ENCODE results near the gene CD79B.
"Not testable (repeated sequence)": the region's sequence is repeated elsewhere in the genome, so short reads cannot be mapped to it uniquely, and the experiment has no call there.

Gene CD79B

DNA sequence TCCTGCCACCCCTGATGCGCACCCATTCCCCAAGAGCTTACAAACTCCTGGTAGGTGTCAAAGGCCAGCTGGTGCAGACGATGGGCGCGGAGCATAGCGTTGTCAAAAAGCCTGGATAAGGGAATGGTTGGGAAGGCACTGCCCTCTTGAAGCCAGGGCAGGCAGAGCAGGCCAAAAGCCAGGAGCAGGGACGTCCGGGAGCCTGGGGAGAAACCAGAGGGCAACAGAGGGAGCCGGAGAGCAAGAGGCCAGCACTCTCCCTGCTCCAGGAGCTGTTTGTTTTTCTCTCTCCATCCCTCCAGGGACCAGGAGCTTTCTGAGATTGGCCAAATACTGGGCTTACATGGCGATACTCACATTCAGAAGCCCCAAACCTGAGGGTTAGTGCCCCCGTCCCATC lies 13.8 kb downstream of the CD79B start:
- no peaks in the 10 kb centered on the region for H3K9me3 Mint-ChIP-seq

DNA sequence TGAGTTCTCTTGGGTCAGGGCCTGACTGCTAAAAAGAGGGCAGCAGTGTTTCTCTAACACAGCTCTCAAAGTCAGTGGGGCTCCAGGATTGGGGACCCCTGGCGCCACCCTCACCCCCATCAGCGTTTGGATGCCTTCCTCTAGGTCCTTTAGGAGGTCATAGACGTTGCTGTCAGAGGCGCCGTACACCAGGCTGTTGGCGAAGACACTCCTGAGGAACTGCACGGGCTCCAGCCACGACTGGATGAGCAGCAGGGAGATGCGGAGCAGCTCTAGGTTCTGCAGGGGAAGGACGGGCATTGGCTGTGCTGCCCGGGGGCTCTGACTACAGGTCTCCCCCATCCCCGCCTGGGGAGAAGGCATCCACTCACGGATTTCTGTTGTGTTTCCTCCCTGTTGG lies 14.5 kb downstream of the CD79B start:
- no peak for DNase-seq (ENCODE audit: low spot score)
- Mint-ChIP-seq H3K9me3 (no peaks in the 10 kb centered on the region), H3K27ac (no peak overlapping the region), H3K27me3 (ENCODE audit: low read depth) (peaks cover 2% of the 10 kb centered on the region), H3K36me3 (ENCODE audit: low read depth) (no peaks in the 10 kb centered on the region), H3K4me1 (ENCODE audit: low read depth) (peaks cover 5% of the 10 kb centered on the region), H3K4me3 (no peak overlapping the region)

More for the DNA sequence above, 13.8 kb downstream of the CD79B start:
- Mint-ChIP-seq H3K36me3 (ENCODE audit: low read depth) (no peaks in the 10 kb centered on the region), H3K27me3 (ENCODE audit: low read depth) (peaks cover 2% of the 10 kb centered on the region), H3K4me3 (no peak overlapping the region), H3K4me1 (ENCODE audit: low read depth) (peaks cover 5% of the 10 kb centered on the region), H3K27ac (no peak overlapping the region)
- no peak for DNase-seq (ENCODE audit: low spot score)

DNA sequence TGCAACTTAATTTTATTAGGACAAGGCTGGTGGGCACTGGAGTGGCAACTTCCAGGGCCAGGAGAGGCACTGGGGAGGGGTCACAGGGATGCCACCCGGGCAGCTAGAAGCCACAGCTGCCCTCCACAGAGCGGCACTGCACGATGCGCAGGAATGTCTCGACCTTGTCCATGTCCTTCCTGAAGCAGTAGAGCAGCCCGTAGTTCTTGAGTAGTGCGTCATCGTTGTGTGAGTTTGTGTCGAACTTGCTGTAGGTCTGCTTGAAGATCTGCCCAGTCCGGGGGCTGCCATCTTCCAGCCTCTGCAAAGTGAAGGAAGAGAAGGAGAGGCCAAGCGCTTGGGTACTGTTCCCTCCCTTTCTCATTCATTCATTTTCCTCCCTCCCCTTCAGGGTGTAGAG lies 14.9 kb downstream of the CD79B start:
- DNase-seq (ENCODE audit: low spot score); H3K4me1 Mint-ChIP-seq (ENCODE audit: low read depth); H3K27me3 Mint-ChIP-seq (ENCODE audit: low read depth); H3K9me3 Mint-ChIP-seq; H3K4me3 Mint-ChIP-seq; H3K36me3 Mint-ChIP-seq (ENCODE audit: low read depth); H3K27ac Mint-ChIP-seq: not testable (repeated sequence)

DNA sequence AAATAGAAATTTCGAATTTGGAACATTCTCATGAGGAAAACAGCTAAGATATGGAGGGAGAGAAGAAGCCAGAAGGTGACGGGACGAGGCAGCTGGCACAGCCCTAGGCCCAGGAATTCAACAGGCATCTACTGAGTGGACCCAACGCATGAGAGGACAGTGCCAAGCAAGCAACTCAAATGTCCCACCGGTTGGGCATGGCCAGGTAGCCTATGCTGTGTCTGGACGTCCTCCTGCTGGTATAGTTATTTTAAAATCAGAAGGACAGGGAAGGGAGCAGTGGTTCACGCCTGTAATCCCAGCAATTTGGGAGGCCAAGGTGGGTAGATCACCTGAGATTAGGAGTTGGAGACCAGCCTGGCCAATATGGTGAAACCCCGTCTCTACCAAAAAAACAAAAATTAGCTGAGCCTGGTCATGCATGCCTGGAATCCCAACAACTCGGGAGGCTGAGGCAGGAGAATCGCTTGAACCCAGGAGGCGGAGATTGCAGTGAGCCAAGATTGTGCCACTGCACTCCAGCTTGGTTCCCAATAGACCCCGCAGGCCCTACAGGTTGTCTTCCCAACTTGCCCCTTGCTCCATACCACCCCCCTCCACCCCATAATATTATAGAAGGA lies 15.5 kb downstream of the CD79B start:
- no peaks in the 10 kb centered on the region for H3K9me3 Mint-ChIP-seq
- no peak overlapping the region for H3K4me3 Mint-ChIP-seq
- no peaks in the 10 kb centered on the region for H3K36me3 Mint-ChIP-seq (ENCODE audit: low read depth)
- peaks cover 2% of the 10 kb centered on the region for H3K27me3 Mint-ChIP-seq (ENCODE audit: low read depth)
- DNase-seq (ENCODE audit: low spot score), result no peak
- no peak overlapping the region for H3K27ac Mint-ChIP-seq
- peaks cover 9% of the 10 kb centered on the region for H3K4me1 Mint-ChIP-seq (ENCODE audit: low read depth)

DNA sequence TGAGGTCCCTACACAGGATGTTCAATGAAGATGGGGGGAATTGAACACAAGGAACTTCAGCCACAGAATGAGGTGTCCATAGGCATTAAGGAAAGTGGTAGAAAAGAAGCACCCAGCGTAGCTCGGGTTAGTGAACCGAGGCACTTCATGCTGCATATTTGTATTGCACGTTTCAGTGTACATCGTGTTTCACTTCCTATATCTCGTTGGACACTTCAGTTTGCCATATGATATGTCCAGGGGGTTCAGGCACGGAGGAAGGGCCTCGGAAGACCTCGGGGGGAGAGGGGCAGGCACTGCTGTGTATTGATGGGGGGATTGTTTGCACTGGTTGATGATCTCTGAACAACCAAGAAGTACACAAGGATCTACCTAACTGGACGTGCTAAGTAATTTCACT lies 16.4 kb downstream of the CD79B start:
- not testable (repeated sequence) for H3K27me3 Mint-ChIP-seq (ENCODE audit: low read depth); DNase-seq (ENCODE audit: low spot score); H3K4me3 Mint-ChIP-seq; H3K36me3 Mint-ChIP-seq (ENCODE audit: low read depth); H3K9me3 Mint-ChIP-seq; H3K27ac Mint-ChIP-seq; H3K4me1 Mint-ChIP-seq (ENCODE audit: low read depth)

DNA sequence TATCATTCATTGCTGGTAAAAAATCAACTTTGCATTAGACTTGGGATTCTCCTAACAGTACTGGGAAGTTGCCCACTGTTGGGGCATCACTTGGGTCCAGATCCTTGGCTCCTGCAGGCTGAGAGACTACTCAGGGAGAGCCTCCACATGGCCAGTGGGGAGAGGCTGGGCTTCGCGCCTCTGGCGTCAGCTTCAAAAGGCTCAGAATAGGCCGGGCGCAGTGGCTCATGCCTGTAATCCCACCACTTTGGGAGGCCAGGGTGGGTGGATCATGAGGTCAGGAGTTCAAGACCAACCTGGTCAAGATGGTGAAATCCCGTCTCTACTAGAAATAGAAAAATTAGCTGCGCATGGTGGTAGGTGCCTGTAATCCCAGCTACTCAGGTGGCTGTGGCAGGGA lies 17.7 kb downstream of the CD79B start:
- DNase-seq (ENCODE audit: low spot score), result no peak
- Mint-ChIP-seq H3K4me3 (no peak overlapping the region), H3K27me3 (ENCODE audit: low read depth) (peaks cover 2% of the 10 kb centered on the region), H3K36me3 (ENCODE audit: low read depth) (no peaks in the 10 kb centered on the region), H3K27ac (no peak overlapping the region), H3K4me1 (ENCODE audit: low read depth) (peaks cover 8% of the 10 kb centered on the region), H3K9me3 (no peaks in the 10 kb centered on the region)

DNA sequence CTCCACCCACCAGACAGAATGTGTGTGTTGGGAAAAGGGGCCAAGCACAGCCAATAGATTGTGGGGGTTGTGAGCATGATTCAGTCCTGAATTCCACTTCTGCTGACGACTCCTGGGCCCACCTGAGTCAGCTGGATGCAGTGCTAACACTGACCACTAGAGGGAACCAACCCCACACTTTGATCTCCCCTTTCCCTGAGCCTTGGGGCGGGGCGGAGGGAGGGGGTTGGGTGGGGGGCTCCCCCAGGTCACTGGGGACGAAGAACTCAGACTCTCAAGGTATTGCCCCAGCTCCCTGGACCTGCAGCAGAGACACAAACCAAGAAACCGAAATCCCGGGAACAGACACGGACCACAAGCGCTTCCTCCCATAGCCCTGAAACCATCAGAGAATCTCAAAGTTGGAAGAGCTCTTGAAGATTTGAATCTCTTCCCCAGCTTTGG lies 20.5 kb downstream of the CD79B start:
- peak; percentile 37 for DNase-seq (ENCODE audit: low spot score)
- Mint-ChIP-seq H3K27me3 (ENCODE audit: low read depth) (peaks cover 8% of the 10 kb centered on the region), H3K9me3 (no peaks in the 10 kb centered on the region), H3K4me3 (no peak overlapping the region), H3K36me3 (ENCODE audit: low read depth) (no peaks in the 10 kb centered on the region), H3K4me1 (ENCODE audit: low read depth) (peaks cover 4% of the 10 kb centered on the region), H3K27ac (no peak overlapping the region)

DNA sequence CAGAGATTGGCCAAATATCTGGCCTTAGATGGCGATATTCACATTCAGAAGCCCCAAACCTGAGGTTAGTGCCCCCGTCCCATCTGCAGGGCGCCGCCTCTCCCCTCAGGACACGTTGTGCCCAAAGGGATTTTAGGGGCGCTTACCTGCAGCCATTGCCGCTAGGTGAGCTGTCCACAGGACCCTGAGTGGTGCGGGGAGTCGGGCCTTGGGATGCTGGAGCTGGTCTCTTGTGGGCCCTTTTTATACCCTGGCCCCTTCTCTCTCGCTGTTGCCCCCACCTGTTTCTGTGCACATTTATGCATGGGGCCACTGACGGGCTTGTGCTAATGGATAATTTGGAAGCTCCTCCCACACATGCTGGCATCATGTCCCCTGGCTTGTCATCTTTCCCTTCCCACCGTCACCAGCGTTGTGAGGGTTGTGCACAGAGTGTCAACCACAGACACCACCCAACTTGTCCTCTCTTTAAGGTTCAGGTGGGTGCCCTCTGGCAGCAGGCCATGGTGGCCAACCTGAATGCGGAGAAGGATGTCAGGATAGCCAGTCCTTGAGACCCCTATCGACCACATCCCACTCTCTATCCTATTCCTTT lies 21.0 kb downstream of the CD79B start, which contains the start of gene CSHL1:
CSHL1 (minus strand) TSS at position 218 of the 595 bp plus-strand sequence; CDS start at position 156, 62 bp downstream.
- Mint-ChIP-seq H3K4me3 (no peak within 1 kb of the TSS), H3K4me1 (ENCODE audit: low read depth) (peaks cover 4% of the 10 kb centered on the region), H3K27me3 (ENCODE audit: low read depth) (peaks cover 8% of the 10 kb centered on the region), H3K9me3 (no peaks in the 10 kb centered on the region), H3K36me3 (ENCODE audit: low read depth) (no peaks in the 10 kb centered on the region), H3K27ac (no peak within 1 kb of the TSS)
- DNase-seq (ENCODE audit: low spot score), result no peak

DNA sequence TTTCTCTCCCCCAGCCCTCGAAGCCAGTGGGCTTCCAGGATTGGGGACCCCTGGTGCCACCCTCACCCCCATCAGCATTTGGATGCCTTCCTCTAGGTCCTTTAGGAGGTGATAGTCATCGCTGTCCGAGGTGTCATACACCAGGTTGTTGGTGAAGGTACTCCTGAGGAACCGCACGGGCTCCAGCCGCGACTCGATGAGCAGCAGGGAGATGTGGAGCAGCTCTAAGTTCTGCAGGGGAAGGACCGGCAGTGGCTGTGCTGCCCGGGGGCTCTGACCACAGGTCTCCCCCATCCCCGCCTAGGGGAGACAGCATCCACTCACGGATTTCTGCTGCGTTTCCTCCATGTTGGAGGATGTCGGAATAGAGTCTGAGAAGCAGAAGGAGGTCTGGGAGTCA lies 22.0 kb downstream of the CD79B start:
- Mint-ChIP-seq H3K27ac (no peak overlapping the region), H3K4me3 (no peak overlapping the region), H3K4me1 (ENCODE audit: low read depth) (peaks cover 4% of the 10 kb centered on the region), H3K9me3 (no peaks in the 10 kb centered on the region), H3K36me3 (ENCODE audit: low read depth) (no peaks in the 10 kb centered on the region), H3K27me3 (ENCODE audit: low read depth) (peaks cover 6% of the 10 kb centered on the region)
- DNase-seq (ENCODE audit: low spot score), result no peak

DNA sequence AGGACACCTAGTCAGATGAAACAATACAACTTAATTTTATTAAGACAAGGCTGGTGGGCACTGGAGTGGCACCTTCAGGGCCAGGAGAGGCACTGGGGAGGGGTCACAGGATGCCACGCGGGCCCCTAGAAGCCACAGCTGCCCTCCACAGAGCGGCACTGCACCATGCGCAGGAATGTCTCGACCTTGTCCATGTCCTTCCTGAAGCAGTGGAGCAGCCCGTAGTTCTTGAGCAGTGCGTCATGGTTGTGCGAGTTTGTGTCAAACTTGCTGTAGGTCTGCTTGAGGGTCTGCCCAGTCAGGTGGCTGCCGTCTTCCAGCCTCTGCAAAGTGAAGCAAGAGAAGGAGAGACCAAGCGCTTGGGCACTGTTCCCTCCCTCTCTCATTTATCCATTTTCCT lies 22.5 kb downstream of the CD79B start:
- H3K4me1 Mint-ChIP-seq (ENCODE audit: low read depth); H3K4me3 Mint-ChIP-seq; H3K27ac Mint-ChIP-seq; H3K27me3 Mint-ChIP-seq (ENCODE audit: low read depth); DNase-seq (ENCODE audit: low spot score); H3K36me3 Mint-ChIP-seq (ENCODE audit: low read depth); H3K9me3 Mint-ChIP-seq: not testable (repeated sequence)

DNA sequence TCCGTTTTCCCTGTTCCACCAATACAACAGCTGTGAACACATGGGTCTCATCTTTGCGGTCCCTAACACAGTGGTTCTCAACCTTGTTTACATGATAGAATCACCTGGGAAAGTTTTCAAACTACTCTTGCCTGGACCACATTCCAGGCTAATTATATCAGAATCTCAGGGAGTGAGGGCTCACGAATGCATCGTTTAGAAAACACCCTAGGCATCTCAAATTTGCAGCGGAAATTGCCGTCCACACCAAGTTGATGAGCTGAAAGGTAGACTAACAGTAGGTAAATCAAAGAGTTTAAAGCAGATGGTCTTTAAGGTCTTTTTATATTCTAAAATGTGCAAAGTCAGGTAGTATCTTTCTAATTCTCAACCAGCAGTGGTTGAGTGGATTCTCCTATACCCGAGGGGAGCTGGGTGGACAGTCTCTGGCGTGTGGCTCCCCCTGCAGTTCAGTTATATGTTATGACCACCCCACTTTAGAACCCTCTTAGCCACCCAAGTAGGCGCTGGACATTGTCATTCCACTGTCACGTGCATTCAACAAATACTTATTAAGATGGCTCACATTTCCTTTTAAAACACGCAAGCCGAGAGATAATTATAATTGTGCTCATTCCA lies 24.9 kb downstream of the CD79B start:
- not testable (repeated sequence) for H3K4me3 Mint-ChIP-seq; H3K27me3 Mint-ChIP-seq (ENCODE audit: low read depth); H3K36me3 Mint-ChIP-seq (ENCODE audit: low read depth); H3K4me1 Mint-ChIP-seq (ENCODE audit: low read depth); H3K27ac Mint-ChIP-seq; DNase-seq (ENCODE audit: low spot score); H3K9me3 Mint-ChIP-seq

DNA sequence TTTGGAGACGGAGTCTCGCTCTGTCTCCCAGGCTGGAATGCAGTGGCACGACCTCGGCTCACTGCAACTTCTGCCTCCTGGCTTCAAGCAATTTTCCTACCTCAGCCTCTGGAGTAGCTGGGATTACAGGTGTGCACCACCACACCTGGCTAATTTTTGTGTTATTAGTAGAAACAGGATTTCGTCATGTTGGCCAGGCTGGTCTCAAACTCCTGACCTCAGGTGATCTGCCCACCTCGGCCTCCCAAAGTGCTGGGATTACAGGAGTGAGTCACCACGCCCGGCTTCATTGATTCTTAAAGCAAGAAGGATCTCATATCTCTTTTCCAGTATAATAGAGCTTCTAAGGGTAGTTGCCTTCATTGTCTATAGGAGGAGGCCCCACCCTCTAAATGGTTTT lies 27.3 kb downstream of the CD79B start:
- H3K36me3 Mint-ChIP-seq (ENCODE audit: low read depth); H3K27ac Mint-ChIP-seq; H3K4me3 Mint-ChIP-seq; H3K9me3 Mint-ChIP-seq; DNase-seq (ENCODE audit: low spot score); H3K4me1 Mint-ChIP-seq (ENCODE audit: low read depth): not testable (repeated sequence)
- H3K27me3 Mint-ChIP-seq (ENCODE audit: low read depth), result peaks cover 12% of the 10 kb centered on the region

DNA sequence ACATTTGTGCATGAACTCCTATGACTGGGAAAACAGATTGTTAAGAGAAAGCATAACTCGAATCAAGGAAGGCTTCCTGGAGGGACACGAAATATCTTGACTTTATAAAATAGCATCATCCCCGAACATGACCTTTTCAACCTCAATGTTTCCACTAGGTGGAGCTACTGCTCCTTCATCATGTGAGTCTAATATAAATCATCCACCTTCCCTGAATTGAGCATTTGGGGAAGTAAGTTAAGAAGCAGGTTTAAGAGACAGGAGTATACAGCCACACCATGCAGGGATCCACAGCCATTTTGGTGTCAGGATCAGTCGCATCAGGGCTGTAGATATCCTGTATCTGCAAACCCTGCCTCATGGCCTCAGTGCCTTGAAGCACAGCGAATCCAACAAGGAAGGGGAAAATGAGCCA lies 28.3 kb downstream of the CD79B start:
- H3K27ac Mint-ChIP-seq; H3K4me1 Mint-ChIP-seq (ENCODE audit: low read depth); H3K36me3 Mint-ChIP-seq (ENCODE audit: low read depth); H3K27me3 Mint-ChIP-seq (ENCODE audit: low read depth); H3K9me3 Mint-ChIP-seq; H3K4me3 Mint-ChIP-seq; DNase-seq (ENCODE audit: low spot score): not testable (repeated sequence)

DNA sequence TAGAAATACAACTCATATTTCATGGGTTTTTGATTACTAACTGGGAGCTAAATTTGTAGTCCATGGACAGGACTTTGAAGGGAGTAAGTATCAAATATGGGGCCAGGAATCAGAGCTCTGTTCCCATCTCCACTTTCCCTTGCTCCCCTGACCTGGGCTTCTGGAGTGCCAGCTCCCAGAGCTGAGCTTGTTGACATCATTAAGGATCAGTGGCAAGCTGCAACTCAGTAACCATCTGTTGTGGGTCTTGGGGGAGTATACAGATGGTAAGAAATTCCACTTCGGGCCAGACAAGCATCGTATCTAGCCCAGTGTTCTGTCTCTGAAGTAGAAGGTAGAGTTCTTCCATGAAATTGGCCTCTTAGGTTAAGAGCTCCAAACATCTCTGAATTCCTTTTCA lies 30.2 kb downstream of the CD79B start:
- H3K4me3 Mint-ChIP-seq; H3K36me3 Mint-ChIP-seq (ENCODE audit: low read depth); H3K4me1 Mint-ChIP-seq (ENCODE audit: low read depth); H3K9me3 Mint-ChIP-seq; H3K27me3 Mint-ChIP-seq (ENCODE audit: low read depth); DNase-seq (ENCODE audit: low spot score); H3K27ac Mint-ChIP-seq: not testable (repeated sequence)

Measured in T-helper 2 cell treated with Interferon-gamma antibody and Interleukin-4, amounts not matched to agents 5 μg/mL and 100 μg/mL, for 36 hours (primary cell).